Activated effector memory CD4-positive, alpha-beta T cell treated with anti-CD3 and anti-CD28 coated beads, Interleukin-2, amount 50 U/mL, for 16 hours (primary cell): Measurements from ENCODE around the gene TEDC2.
A peak's percentile ranks its signal among the peaks of the same experiment; 100 is the strongest.

Experiments used
- DNase-seq: peaks from one replicate; pipeline ENCODE4 v3.0.0-alpha.2; 2020

Gene TEDC2

GRCh38 chr16:2480948-2481347, 21.0 kb downstream of the TEDC2 start:
- DNase-seq, result no peak

DNA sequence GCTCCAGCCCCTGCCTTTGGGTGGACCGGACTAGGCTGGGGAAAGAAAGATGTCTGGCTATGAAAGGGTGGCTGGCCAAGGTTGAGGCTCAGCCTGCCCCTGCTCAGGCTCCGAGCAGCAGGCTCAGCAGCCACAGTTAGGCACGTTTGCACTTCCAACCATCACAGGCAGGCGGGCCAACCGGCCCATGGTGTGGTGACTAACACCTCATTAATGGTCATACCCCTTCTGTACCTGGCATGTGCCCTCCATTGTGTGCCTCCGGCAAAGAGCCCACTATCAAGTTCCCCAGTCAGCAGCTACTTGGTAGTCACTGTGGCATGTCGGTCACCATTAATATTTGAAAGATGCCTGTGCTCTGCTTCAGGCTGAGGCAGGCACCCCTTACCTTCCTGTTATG, 21.8 kb downstream of the TEDC2 start:
- DNase-seq, result no peak

DNA sequence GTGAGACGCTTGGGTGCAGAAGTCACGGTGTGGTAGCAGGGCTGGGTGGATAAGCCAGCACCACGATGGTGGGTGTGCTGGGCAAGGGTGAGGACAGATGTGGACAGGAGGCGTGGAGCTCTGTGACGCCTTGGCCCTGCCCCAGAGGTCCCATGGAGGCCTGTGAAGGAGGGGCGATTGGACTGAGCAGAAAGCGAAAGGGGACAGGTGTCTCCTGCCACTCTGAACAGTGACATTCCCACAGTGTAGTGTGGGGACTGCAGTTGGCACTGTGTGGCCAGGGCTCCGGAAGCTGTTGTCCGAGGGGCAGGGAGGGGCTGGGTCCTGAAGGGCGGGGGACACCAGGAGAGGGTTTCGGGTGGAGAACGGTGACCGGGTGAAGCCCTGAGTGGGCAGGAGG, 22.3 kb downstream of the TEDC2 start:
- no peak for DNase-seq

DNA sequence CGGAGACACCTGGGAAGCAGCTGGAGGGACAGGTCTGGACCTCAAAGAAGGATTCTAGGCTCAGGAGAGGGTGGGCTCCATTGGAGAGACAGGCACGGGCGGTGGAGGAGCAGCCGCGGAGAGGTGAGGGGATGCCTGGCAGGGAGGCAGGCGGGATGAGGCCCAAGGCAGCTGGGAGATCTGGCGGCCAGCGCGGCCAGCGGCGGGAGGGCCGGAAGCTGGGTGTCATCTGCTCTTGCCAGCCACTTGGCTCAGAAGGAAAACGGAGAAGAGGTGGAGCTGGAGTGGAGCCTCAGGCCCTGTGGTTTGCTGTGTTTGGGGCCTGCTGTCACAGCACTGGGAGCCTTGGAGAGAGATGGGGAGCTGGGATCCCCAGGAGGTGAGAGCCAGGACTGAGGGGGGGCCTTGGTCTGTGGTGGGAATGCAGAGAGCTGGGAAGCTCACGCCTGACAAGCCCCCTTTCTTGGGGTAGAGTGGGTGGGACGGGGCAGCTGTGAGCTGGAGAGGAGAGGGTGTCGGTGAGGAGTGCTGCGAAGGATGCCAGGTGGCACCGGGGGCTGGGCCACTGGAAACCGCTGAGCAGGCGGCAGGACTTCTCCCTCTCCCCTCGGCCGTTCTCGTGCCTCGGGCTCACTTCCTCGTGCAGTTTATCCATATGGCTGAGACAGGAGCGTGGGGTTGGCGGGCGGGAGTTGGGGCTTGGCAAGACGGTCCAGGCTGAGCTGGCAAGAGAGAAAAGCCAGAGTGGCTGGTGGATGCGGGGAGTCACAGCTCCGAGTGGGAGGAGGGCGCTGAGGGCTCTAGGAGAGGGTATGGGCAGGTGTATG, 23.0 kb downstream of the TEDC2 start:
- DNase-seq, result no peak

DNA sequence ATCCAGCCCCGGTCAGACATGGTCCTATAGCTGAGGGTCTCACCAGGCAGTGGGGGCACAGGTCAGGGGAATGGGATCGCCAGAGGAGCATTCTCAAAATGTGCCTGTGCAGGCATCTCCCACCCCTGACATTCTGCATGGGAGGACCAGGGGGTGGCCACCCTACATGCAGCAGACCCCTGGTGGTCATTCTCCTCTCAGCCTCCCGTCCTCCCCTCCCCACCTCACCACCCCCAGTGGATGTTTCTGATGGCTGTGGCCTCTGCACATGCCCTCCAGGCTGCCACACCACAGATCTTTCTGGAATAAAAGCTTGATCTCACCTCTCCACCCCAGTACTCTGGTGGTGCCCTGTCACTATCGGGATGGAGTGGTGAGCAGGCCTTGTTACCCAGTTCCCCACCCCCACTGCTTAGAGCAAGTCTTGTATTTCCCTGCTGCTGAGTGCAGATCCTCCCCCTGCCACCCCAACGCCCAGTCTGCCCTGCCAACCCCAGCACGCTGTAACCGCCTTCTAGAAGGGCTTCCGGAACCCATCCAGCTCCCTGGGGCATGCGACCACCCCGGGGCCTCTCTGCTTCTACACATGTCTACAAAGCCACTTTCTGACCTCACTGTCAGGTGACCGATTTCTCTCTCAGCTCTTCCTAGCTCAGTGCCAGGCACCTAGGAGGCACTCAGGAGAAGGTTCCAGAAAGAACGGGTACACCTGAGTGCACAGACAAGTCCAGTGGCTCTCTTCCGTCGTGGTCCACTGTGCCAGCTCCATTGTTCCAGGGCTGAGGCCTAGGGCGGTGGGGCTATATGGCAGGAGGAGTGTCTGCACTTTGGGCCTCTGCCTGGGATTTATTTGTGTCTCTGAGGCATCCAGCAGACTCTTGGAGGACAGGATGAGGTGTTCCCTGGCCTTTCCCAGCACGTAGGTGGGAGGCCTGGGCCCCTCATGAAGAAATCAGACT, 24.3 kb downstream of the TEDC2 start:
- no peak for DNase-seq

DNA sequence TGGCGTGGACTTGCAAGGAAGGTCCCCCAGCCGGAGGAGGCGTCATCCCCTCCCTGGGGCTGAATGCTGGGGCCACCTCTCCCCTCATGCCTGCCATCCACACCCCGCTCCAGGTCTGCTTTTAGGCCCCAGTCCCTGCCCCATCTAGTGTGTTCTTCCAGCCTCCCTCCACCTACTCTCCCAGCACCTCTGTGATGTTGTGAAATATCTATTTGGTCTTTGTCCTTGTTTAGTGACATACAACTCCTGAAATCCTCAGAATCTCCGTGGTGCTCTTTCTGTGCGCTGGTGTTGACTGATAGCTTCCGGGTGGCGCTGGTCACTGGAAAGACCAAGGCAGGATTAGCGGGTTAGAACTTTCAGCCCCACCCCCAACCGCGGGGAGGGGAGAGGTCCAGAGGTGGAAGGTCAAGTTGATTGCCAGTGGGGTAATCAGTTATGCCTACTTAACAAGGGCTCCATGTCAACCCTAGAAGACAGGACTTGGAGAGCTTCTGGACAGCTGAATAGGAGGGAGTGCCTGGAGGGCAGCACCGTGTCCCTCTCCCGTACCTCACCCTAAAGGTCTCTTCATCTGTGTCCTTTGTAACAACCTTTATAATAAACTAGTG, 25.1 kb downstream of the TEDC2 start:
- no peak for DNase-seq

GRCh38 chr16:2485811-2486507, 26.1 kb downstream of the TEDC2 start:
- no peak for DNase-seq

DNA sequence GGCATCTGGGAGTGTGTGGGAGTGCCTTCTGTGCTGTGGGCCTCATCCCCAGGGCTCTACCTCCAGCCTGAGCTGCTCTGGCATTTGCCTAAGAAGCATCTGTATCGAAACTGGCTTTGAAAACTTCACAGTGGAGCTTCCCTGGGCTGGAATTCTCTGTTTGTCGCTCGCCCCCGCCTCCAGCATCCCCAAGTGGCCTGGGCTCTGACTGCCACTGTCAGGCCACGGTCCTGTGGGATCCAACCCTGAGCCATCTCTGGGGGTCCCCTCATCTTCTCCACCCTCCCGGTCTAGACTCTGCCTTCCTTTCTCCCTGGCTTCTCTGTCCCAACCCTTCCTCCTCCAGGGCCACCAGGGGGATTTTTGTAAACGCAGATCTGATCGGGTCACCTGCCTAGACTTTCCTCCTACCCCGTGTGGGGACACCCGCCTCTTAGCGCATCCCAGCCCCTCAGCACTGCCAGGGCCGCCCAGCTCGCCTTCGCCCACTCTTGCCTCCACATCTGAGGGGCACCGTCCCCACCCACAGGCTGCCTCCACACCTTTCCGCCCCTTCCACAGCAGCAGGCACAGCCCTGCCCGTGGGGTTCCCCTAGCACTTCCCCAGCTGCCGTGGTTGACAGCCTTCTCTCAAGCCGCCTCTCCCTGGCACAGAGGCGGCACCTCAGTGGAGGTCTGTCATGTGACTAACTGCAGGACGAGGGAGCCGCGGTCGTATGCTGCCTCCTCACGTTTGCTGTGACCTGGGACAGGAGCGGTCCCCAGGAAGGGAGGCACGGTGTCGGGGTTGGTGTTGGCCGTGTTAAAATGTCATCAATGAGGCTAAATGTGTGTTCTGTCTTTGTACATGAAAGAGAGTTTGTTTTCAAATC, 27.0 kb downstream of the TEDC2 start:
- peak; percentile 90 for DNase-seq

DNA sequence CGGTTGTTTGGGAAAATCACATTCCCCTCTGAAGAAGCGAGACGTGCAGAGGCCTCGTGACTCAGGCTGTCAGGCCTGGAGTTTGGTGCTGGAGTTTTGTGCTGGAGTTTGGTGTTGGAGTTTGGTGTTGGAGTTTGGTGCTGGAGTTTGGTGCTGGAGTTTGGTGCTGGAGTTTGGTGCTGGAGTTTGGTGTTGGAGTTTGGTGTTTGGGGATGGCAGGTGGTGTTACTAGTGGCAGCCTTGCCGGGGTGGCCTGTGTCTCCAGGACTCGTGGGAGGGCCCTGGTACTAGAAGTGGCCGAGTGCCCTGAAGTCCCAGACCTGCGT, 27.6 kb downstream of the TEDC2 start:
- DNase-seq, result no peak

DNA sequence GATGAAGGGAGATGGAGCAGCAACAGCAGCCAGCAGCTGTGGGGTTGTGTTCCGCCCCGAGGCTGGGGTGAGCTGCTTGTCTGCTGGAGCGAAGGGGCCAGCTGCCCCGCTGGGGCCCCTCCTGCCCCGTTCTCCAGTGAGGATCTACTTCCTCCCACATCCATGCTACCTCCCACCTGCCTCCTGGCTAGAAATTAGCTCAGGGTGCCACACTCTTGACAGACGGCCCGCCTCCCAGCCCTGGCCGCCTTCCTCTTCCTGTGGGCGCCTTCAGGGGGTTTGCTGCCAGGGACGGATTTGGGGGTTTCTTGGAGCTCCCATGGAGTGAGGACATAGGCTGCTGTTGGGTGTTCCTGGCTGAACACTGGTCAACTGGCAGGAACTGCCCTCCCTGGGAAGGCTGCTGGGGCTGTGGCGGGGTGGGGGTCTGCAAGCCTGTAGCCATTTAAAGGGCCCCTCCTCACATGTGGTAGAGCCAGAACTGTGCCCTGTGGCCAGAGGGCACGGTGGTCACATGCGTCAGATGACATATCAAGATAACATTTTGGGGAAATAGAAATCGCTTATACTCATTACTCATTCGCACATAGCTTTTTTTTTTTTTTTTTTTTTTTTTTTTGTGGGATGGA, 28.1 kb downstream of the TEDC2 start:
- no peak for DNase-seq

DNA sequence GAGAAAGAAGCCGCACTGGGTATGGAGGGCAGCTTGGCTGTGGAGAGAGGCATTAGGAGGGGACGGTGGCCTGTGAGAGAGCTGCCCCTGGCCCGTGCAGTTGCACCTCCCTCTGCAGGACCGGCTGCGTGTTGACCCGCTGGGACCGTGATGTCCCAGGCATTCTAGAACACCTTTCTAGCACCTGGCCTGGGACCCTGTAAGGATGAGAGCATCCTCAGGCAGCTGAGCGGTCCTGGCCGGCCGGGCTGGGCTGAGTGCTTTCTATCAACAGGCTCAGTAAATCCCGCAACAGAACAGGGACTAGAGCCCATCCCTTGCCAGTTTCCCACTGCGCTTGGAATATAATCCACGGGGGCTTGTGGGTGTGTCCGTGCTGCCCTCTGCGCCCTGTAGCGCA, 29.7 kb downstream of the TEDC2 start:
- DNase-seq, result no peak

- no peak for DNase-seq
These were observed 30.5 kb downstream of the TEDC2 start for GRCh38 chr16:2490190-2491105.

GRCh38 chr16:2492292-2492691, 32.4 kb downstream of the TEDC2 start:
- DNase-seq, result no peak

GRCh38 chr16:2493605-2494004, 33.7 kb downstream of the TEDC2 start:
- no peak for DNase-seq

DNA sequence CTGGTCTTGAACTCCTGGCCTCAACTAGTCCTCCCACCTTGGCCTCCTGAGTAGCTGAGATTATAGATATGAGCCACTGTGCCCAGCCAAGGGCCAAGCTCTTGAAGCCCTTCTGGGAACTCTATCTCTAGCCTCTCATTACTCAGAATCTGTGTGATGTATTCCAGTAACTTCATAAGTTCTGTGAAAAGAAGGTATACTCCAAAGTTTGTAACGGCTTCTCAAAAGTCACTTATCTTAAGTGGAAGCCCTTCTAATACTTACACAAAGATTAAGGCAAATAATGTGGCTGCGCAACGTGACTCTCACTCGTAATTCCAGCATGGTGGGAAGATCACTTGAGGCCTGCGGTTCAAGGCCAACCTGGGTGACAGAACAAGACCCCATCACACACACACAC, 34.7 kb downstream of the TEDC2 start:
- no peak for DNase-seq

DNA sequence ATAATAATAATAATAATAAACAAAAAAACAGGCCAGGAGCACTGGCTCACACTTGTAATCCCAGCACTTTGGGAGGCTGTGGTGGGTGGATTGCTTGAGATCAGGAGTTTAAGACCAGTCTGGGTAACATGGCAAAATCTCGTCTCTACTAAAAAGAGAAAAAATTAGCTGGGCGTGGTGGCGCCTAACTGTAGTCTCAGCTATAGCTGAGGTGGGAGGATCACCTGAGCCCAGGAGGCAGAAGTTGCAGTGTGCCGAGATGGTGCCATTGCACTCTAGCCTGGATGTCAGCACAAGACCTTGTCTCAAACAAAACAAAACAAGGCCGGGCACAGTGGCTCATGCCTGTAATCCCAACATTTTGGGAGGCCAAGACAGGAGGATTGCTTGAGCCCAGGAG, 35.1 kb downstream of the TEDC2 start:
- DNase-seq, result no peak

DNA sequence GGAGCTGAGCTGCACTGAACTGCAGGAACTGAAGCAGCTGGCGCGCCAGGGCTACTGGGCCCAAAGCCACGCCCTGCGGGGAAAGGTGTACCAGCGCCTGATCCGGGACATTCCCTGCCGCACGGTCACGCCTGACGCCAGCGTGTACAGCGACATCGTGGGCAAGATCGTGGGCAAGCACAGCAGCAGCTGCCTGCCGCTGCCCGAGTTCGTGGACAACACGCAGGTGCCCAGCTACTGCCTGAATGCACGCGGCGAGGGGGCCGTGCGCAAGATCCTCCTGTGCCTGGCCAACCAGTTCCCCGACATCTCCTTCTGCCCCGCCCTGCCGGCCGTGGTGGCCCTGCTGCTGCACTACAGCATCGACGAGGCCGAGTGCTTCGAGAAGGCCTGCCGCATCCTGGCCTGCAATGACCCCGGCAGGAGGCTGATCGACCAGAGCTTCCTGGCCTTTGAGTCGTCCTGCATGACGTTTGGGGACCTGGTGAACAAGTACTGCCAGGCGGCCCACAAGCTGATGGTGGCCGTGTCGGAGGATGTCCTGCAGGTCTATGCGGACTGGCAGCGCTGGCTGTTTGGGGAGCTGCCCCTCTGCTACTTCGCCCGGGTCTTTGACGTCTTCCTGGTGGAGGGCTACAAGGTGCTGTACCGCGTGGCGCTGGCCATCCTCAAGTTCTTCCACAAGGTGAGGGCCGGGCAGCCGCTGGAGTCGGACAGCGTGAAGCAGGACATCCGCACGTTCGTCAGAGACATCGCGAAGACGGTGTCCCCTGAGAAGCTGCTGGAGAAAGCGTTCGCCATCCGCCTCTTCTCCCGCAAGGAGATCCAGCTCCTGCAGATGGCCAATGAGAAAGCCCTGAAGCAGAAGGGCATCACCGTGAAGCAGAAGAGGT, 36.6 kb downstream of the TEDC2 start:
- no peak for DNase-seq

GRCh38 chr16:2497116-2497630, 37.3 kb downstream of the TEDC2 start:
- no peak for DNase-seq
